Posterior vena cava (tissue), 2 donors: ENCODE results near the gene IRAK1. TPM values are rescaled to one million over a fixed set of nuclear protein-coding genes. Genes with fewer than 3 reads are reported as not detected.

Source experiments
- DNase-seq: peaks from one replicate; pipeline ENCODE4 v3.0.0-alpha.2; 2020; ENCODE audit warnings: low spot score
- intact Hi-C, 2 donors: fragments of 100-400 bp; cut with DNase I; formaldehyde crosslinking; loops; one replicate each; pipeline versions ENCODE4 v1.14.1 to v1.14.2; 2022 to 2023
- long read RNA-seq, 2 donors: library from polyadenylated mRNA; unstranded; transcript quantifications; one replicate each; pipeline ENCODE4 v2.0.0, GENCODE V29; 2020 to 2021
- total RNA-seq, 2 donors: library from RNA; stranded (reverse); fragmentation: NEBNext Ultra II Directional; extraction: Animal tissue kit (Norgen Biotek cat#: 25700); gene quantifications; one replicate each; pipeline ENCODE4 v1.2.1, GENCODE V29; 2021
- donor health status: DM: yes; HTN: yes; CAD: no.
- donor health status: DM: yes; HTN: yes; CAD: no.

IRAK1 gene
- total RNA-seq = 100 to 1,000 TPM in 1 of 2 donors, 10 to 100 TPM in 1; 88.2 to 114 TPM
- long read RNA-seq, donor 1, transcript IRAK1-204 (14 exons, 2,049 nt) = minor isoform, 7 of 78 reads
- long read RNA-seq, donor 1, transcript IRAK1-203 (14 exons, 3,666 nt) = major isoform, 25 of 78 reads
- long read RNA-seq, donor 1, partial matches to known transcripts = 34 of 78 reads
- long read RNA-seq, donor 1, other reads (novel, unspliced or antisense) = 12 of 78 reads
- long read RNA-seq, donor 2, transcript IRAK1-203 (14 exons, 3,666 nt) = major isoform, 8 of 108 reads
- long read RNA-seq, donor 2, partial matches to known transcripts = 85 of 108 reads
- long read RNA-seq, donor 2, other reads (novel, unspliced or antisense) = 15 of 108 reads

DNA sequence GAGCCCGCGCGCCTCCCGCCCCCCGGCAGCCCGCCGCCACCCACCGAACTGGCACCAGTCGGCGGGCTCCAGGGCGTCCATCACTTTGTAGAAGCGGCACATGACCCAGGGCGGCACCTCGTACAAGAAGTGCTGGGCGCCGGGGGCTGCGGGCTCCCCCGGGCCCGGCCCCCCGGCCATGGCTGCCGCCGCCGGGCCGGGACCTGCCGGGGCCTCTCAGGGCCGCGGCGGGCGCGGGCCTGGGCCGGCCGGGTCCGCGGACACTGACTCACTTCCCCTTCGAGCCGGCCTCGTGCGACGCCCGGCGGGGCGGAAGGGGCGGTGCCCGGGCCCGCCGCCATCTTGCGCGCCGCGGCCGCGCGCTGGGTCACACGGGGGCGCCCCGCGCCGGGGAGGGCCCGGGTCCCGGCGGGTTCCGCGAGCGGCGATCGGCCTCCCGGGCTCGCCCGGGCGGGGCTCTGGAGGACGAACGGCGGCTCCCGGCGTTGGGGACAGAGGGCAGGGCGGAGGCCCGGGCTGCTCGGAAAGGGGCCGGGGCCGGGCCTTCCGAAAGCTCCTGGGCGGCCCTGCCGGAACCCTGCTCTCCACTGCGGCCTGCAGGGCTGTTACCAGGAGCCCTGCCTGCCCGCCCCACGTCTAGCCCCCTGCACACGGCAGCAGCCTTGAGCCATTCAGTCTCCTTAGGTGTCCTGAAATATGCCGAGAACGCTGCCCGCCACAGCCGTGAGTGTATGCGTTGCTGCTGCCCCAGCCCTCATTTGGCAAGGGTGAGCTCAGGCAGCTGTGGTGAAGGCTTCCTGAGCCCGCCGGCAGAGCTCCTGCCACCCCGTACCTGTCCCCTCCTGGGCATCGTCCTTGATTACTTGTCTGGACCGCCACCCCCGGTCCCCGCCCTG lies at the start of gene IRAK1:
TSS of gene IRAK1 (minus strand) at position 270 of the 896 bp plus-strand sequence. CDS start at position 180, 90 bp downstream.
- no peak for DNase-seq
- intact Hi-C loops = loop anchor here in 1 of 2 donors (5.0 kb wide), 1 partner anchor 32 kb away; no protein-coding TSS in a partner anchor

DNA sequence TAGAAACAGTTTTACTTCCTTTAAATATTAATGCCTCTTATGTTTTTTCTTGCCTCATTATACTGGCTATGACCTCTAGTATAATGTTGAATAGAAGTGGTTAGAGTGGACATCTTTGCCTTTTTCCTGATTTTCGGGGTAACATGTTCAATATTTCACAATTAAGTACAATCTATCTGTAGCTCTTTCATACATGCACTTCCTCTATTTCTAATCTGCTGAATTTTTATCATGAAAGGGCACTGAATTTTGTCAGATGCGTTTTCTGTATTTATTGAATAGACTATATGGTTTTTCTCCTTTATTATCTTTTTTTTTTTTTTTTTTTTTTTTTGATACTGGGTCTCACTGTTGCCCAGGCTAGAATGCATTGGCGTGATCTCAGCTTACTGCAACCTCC lies 48.9 kb upstream of the IRAK1 start:
- intact Hi-C loops = no loop called here
- DNase-seq = no peak

DNA sequence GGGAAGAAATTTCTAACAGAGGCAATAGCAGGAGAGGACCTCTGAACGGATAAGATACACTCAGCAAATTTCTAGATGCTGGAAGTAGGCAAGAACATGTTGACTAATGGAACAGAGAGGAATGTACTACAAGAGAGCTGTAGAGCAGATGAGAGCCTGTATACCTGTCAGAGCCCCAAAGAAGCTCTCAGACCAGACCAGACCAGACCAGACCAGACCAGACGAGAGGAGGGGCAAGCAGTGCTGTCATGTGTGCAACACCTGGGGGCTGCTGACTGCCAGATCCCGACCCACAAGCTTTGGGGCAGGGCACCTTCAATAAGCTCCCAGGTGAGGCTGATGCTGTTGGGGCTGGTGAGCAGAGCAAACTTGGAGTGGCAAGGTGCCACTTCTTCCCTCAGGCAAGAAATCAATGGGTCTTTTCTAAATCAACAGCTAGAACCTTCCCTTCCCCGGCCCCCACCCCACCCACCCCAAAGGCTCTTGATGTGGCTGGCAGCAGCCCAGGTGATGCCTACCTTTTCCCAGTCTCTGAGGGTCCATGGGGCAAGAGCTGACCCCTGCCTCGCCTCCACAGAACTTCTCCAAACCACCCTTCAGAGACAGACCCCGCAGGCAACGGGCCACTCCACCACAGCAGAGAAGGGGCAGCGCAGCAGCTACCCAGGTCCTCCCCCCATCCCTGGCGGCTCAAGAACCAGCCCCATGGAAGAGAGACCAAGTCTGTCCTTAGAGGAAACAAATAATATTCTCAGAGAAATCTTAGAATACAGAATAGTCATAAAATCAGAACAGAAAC lies 45.1 kb upstream of the IRAK1 start:
- intact Hi-C loops = no loop called here
- no peak for DNase-seq

DNA sequence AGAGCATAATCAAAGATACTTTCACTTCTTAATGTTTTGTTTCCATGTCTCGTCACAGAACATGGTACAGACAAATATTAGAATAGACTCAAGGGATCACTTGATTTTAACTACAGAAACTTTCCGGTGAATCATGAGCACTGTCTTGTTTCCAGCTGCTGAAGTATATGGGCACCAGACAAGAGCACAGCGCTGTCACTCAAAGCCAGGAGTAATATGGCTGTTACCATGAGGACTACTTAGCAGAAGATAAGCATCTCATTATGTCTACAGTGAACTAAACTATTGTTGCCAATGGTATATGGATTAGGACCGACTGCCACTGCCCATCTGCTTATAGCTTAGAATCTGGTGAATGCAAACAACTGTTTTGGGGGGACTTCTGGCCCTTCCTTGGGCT lies 43.5 kb upstream of the IRAK1 start:
- no peak for DNase-seq
- intact Hi-C loops = no loop called here

DNA sequence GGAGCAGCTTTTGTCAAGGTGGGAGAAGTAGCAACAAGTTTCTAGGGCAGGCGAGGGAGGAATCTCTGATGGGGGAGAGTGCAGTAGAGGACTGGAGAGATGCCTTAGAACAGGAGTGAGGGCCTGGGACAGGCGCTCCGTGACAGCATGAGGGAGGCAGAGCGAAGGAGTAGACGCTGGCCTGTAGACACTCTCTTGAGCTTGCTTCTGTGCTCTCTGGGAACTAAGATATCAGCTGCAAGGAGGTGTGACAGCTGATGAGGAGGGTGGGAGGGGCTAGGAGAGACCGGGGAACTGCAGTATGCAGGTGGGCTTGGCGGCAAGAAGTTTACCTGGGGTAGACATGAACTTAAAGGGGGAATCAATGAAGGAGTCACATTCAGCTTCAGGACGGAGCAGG lies 42.1 kb upstream of the IRAK1 start:
- no peak for DNase-seq
- intact Hi-C loops = no loop called here

DNA sequence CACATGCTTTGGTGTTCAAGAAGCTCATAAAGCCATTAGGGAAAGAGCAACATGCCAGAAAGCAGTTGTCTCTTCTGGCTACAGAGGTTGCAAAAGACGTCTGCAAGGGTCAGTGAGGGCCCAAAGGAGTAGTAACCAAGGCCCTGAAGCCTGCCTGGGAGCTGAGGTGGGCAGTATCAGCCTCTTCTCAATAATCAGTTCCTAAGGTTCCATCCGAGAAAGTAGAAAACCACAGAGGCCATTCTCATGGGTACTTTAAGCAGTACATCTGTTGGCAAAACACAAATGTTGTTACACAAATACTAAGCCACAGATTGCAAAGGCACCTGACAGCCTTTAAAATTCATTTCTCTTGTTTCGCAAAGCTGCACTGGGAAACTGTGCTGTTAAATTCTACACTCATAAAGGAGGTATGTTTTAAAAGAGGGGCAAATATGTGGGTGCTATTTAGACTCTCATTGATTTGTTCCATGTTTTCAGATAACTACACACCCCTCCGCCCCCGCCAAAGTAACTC lies 40.1 kb upstream of the IRAK1 start:
- intact Hi-C loops = loop anchor here in 1 of 2 donors (1.0 to 10.0 kb wide), 2 partner anchors 32 to 65 kb away; no protein-coding TSS in a partner anchor
- DNase-seq = no peak

DNA sequence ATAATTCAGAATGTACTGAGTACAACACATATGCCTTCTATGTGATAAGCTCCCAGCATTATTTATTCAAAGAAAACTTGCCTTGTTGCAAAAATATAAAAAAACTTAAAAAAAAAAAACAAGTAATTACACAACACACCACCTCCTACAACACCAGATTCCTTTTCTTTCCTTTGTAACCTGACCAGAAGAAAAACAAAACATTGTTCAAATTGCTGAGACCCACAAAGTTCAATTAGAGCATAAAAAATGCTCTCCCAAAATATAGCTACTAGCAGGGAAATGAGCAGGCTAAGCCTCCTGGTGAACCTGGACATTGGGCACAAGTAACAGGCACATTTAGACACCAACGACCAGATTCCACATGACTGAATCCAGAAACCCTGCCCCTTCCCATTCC lies 39.5 kb upstream of the IRAK1 start:
- intact Hi-C loops = loop anchor here in 1 of 2 donors (10.0 kb wide), 1 partner anchor 64 kb away; no protein-coding TSS in a partner anchor
- DNase-seq = no peak

DNA sequence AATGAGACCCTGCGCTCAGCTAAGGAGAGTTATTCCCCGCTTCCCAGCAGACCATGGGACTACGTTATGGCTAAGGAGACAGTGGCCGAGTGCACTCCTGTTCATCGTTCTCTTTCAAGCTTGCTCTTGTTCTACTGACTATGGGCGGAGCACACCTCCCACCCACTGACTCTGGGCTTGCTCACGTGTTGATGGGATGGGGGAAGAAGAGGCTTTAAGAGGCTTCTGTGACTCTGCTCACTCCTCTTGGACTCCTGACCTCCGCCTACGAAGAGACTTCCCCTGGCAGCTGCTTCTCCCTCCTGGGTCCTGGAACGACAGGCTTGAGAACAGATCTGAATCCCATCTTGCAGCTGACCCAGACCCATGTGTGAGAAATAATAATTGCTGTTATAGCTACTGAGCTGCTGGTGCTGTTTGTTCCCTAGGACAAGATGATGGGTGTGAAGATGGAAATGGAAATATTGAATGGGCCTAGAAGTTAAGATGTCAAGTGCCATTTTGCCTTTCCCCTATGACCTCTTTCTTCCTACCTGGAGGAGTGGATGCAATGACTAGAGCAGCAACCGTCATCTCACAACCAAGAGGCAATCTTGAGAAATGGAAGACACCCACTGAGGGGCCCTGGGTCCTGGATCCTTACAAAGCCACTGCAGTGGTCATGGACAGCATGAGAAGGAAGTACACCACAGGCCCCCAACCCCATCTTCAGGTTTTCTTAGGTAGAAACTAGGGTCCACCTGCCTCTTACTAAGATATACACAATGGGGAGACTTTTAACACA lies 38.7 kb upstream of the IRAK1 start:
- DNase-seq = no peak
- intact Hi-C loops = loop anchor here in 1 of 2 donors (10.0 kb wide), 1 partner anchor 64 kb away; no protein-coding TSS in a partner anchor

DNA sequence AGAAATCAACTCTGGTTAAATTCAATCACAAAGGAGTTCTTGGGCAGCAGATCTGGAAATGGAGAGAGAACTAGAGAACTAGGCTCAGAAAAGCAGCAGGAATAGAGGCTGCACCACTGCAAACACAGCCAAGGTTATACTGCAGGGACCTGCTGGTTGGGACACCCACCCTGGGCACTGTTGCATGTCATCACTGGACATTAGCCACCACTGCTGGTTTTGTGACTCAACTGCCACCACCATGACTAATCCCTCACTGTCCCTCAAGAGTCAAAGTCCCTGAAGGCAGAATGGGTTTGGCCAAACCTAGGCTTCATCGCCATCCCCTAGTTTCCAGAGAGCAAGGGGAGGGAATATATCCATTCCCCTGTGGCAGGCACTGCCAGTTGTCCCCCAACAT lies 38.1 kb upstream of the IRAK1 start:
- DNase-seq = no peak
- intact Hi-C loops = loop anchor here in 1 of 2 donors (10.0 kb wide), 1 partner anchor 63 kb away; no protein-coding TSS in a partner anchor

DNA sequence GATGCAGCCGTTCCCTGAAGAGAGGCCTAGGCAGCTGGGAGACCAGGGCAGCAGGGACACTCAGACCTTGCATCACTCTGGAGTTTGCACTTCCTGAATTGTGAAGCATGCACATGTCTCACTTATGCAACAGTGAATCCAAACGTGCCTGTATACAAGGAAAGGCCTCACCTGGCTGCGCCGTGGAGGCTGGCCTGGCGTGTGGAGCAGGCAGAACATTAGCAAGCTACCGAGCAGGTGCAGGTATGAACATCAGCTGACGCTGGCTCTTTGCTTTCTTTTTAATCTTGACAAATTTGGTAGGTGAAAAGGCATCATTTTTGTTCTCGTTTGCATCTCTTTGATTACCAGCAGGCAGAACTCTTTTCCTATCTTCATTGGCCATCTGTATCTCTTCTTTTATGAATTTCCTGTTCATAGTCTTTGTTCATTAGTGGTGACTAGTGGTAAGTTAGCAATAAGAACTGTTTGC lies 37.1 kb upstream of the IRAK1 start:
- intact Hi-C loops = loop anchor here in 1 of 2 donors (10.0 kb wide), 1 partner anchor 62 kb away; no protein-coding TSS in a partner anchor
- DNase-seq = peak; percentile 54

DNA sequence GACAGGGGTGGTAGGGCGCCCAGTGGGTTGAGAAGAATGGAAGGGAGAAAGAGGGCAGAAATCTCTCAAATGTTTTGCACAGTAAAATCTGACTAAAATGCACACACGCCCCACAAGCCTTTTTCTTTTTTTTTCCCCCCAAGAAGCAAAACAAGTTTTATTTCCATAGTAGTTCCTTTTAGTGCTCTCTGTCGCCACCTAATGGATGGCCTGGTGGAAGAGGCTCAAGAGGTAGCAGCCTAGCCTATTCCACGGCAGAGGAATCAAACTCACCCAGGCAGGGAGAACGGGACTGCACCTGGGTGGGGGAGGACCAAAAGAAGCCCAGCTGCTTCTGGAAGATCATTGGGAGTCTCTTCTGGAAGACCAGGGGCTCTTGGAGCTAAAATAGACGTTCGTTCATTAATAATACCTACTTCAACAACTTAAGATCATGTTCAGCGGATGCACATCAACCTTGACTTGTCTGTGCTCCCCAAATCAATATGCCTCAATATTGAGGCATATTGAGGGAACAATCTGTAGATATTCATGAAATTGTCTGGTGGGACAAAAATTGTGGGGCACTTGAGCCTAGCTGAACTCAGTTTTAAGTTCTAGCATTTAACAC lies 31.6 kb upstream of the IRAK1 start:
- intact Hi-C loops = loop anchor here (5.0 to 10.0 kb wide), 2 partner anchors 34 to 57 kb away; partner anchors contain the start of gene IRAK1 (in 1 of the 2)
- peak; percentile 82 for DNase-seq

DNA sequence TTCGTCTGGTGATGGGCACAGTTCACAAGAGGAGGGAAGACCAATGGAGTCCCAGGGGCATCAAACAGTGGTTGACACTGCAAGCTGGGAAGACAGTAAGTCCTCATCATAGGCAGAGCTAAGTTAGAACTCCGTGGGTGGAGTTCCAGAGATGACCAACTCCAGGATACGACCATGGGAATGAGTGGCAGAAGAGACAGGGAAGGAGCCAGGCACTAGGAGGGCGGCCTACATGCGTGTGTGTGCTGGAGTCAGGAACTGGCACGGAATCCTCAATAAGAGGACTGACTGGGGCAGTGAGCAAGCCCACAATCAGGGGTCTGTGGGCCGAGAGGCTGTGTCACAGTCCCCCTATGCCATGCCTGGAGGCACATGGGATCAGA lies 30.4 kb upstream of the IRAK1 start:
- no peak for DNase-seq
- intact Hi-C loops = loop anchor here (5.0 to 10.0 kb wide), 2 partner anchors 33 to 55 kb away; partner anchors contain the start of gene IRAK1 (in 1 of the 2)

DNA sequence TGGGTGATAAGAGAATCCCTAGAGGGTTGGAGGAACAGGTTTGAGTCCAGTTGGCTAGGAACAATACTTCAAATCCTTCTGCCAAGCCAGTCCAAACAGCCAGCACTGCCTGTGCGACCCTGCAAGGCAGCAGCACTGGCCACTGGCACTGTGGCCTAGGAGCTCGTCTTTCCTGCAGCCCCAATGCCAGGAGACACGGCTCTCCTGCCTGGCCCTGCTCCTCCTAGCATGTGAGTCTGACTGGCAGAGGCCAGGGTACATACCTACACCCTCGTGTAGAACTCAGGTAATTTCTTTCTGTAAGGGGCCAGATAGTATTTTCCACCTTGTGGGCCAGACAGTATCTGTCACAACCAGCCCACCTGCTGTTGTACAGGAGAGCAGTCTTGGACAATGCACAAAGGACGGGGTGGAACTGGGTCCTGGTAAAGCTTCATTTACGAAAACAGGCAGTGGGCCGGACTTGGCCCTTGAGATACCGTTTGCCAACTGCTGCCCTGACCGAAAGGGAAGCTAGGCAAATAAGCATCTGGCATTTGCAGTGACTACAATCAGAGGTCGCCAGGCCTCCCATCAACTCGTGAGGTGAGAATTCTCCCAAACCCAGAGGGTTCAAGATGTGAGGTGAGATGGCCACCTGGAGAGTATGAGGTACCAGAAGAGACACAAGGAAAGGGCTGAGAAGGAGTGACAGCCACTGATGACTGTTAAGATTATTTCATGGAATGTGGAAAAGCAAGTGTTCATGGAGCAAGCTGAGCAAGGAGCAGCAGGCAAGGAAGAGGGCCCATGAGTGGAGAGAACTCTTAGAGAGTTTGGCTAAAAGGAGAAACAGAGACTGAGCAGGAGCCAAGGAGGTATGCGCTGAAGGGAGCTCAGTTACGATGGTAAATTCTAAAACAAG lies 29.8 kb upstream of the IRAK1 start:
- DNase-seq = peak; percentile 44
- intact Hi-C loops = loop anchor here (5.0 to 10.0 kb wide), 2 partner anchors 32 to 55 kb away; partner anchors contain the start of gene IRAK1 (in 1 of the 2)

DNA sequence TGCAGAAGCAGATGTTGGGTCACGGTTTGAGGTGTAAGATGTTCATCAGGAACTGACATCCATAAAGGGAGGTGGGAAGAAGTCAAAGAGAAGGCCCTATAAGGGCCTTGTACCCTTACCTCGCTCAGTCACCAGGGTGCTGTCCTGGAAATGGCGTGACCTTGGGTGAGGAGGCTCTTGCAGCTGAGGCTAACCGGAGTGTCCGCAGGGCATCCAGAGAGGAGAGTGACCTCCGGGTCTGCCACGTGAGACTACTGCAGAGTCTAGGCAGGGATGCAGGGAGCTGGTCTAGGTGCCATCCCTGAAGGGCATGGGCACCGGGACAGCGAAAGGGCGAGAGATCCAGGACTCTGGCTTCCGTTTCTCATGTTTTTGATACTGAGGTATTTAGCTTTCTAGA lies 28.7 kb upstream of the IRAK1 start:
- intact Hi-C loops = no loop called here
- DNase-seq = peak; percentile 34

DNA sequence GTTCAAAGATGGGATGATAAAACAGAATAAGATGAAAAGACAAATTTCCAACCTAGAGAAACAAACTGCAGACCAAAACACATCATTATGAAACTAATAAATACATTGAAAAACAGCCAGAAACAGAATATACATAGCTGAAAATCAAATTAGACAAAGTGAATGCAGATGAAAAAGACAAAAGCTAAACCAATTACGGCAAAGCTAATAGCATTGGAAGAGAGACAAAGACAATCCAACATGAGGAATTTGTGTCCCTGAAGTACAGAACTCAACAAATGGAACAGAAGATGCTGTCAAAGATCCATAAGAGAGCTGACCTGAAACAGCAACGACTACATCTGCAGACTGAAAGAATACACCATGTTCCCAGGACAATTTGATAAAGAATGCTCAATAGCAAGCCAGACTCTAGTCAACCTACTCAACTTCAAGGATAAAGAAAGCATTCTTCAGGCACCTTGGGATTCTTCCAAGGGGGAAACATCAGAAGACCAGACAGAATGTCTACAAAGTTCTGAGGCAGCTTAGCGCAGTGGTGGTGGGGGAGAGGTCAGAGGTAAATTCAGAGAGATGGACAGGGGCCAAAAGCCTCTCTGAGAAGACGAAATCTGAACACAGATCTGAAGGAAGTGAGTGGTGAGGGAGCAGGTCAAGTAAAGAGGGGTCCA lies 27.4 kb upstream of the IRAK1 start:
- DNase-seq = peak; percentile 14
- intact Hi-C loops = no loop called here
